ENCODE results near the gene DKKL1. TPM values are rescaled to one million over a fixed set of nuclear protein-coding genes. Genes with fewer than 3 reads are reported as not detected.

DKKL1 gene
- 100 to 1,000 TPM; 145 to 190 TPM for total RNA-seq
- polyA plus RNA-seq (ENCODE audit: insufficient read depth, low read depth, low replicate concordance) = 487 TPM
- long read RNA-seq, donor 1 = 0 reads
- long read RNA-seq, donor 2 = 0 reads

DNA sequence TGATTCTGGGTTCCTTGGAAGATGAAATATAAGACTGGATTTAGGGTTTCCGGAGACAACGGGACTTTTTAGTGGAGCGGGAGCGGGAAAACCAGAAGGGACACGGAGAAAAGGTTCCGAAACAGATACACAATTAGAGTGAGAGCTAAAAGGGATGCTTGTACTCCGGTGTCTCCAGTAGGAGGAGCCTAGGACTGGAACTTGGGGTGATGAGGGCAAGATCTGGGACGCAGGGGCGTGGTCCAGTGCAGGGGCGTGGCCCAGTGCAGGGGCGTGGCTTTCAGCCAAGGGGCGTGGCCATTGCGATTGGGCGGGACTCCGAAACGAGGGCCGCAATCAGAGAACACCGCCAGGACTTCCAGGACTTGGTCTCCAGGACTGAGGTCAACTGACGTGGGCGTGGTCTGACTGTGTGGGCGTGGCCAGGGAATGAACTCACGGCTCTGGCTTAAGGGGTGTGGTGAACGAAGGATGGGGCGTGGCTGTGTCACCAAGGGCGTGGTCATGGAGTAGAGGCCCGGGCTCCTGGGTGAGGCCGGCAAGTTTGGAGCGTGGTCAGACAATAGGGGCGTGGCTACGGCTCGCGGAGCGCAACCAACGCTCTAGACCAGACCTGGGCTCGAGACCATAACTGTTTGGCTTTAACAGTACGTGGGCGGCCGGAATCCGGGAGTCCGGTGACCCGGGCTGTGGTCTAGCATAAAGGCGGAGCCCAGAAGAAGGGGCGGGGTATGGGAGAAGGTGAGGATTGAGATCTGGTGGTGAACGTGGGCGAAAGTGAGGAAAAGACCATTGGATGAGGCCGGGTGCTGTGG is at the start of gene DKKL1:
Gene DKKL1, plus strand, starts transcription at position 610 of the 815 bp plus-strand sequence. Its CDS starts 122 bp downstream, at position 732.
- no peaks in the 10 kb centered on the region for H3K27me3 ChIP-seq
- peak; percentile 96 for DNase-seq
- peaks cover 14% of the 10 kb centered on the region for H3K4me1 ChIP-seq
- no peaks in the 10 kb centered on the region for H3K36me3 ChIP-seq (ENCODE audit: low read depth, missing control alignments)
- intact Hi-C loops (cut with DNase I; ENCODE audit: low total_unique reads) = no loop called here
- H3K27ac ChIP-seq = peak within 1 kb of the TSS; percentile 79 to 94
- H3K4me3 ChIP-seq = peak within 1 kb of the TSS; percentile 69 to 74
- no peaks in the 10 kb centered on the region for H3K9me3 ChIP-seq
- TF ChIP-seq CTCF (IDR thresholded peaks at IDR 0.05) (no peak), POLR2A (IDR thresholded peaks at IDR 0.05) (no peak)
- WGBS, 2 donors = 2 to 3% methylated on average over 26 to 46 of the region's 46 CpGs

- no peaks in the 10 kb centered on the region for H3K4me1 ChIP-seq
- H3K27ac ChIP-seq = no peak overlapping the region
- no peak overlapping the region for H3K4me3 ChIP-seq
- DNase-seq = no peak
- no peak for TF ChIP-seq CTCF (IDR thresholded peaks at IDR 0.05)
- TF ChIP-seq POLR2A (IDR thresholded peaks at IDR 0.05) = no peak
- H3K36me3 ChIP-seq (ENCODE audit: low read depth, missing control alignments) = no peaks in the 10 kb centered on the region
- H3K9me3 ChIP-seq = no peaks in the 10 kb centered on the region
- intact Hi-C loops (cut with DNase I; ENCODE audit: low total_unique reads) = no loop called here
- 85 to 88% methylated on average over 1 of the region's 1 CpG for WGBS, 2 donors
- H3K27me3 ChIP-seq = no peaks in the 10 kb centered on the region
Measured at GRCh38 chr19:49315111-49315510, 48.6 kb upstream of the DKKL1 start.

- H3K4me1 ChIP-seq = no peaks in the 10 kb centered on the region
- H3K4me3 ChIP-seq = no peak overlapping the region
- H3K9me3 ChIP-seq = no peaks in the 10 kb centered on the region
- no peak for TF ChIP-seq CTCF (IDR thresholded peaks at IDR 0.05)
- TF ChIP-seq POLR2A (IDR thresholded peaks at IDR 0.05) = no peak
- no peak overlapping the region for H3K27ac ChIP-seq
- intact Hi-C loops (cut with DNase I; ENCODE audit: low total_unique reads) = no loop called here
- no peaks in the 10 kb centered on the region for H3K36me3 ChIP-seq (ENCODE audit: low read depth, missing control alignments)
- no peaks in the 10 kb centered on the region for H3K27me3 ChIP-seq
- DNase-seq = no peak
Measured at GRCh38 chr19:49316284-49316683, 47.4 kb upstream of the DKKL1 start.

DNA sequence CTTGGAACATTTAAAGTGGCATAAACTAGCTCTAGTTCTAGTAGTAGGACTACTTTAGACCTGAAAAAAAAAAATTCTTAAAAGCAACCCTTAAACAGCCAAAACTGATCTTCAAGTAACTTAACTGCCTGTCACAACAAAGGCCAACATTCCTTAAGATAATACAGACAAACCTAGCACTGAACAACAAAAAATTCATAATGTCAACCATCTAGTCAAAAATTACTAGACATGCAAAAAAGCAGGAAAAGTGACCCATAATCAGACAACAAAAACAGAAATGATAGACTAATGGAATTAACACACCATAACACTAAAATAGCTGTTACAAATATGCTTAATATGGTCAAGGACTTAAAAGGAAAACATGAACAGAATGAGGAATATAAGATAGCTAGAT is 45.4 kb upstream of the DKKL1 start:
- Histone ChIP-seq H3K9me3 (no peaks in the 10 kb centered on the region), H3K36me3 (ENCODE audit: low read depth, missing control alignments) (no peaks in the 10 kb centered on the region), H3K27ac (no peak overlapping the region), H3K27me3 (no peaks in the 10 kb centered on the region), H3K4me1 (no peaks in the 10 kb centered on the region), H3K4me3 (no peak overlapping the region)
- no peak for DNase-seq
- TF ChIP-seq CTCF (IDR thresholded peaks at IDR 0.05) = no peak
- TF ChIP-seq POLR2A (IDR thresholded peaks at IDR 0.05) = no peak
- intact Hi-C loops (cut with DNase I; ENCODE audit: low total_unique reads) = no loop called here
